ENCODE measurements around the gene MFGE8.

Gene MFGE8

DNA sequence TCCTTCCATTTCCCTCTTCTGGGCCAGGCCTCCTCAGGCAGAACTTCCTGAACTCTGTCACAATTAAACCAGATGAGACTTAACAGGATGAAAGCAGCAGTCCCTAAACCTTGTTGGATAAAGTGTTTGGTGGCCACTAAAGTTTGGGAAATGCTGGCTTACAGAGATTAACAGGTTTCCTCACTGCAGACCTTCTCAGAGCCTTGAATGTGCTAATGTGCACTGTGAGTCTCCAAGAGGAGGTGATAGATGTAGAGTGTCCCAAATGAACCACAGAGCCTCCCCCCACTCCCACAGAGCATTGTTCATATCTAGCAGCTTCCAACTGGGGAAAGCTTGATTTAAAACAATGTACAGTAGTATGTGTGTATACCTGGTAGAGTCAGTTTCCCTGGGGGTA lies 60.7 kb downstream of the MFGE8 start:
- no peak for TF ChIP-seq CTCF (conservative IDR thresholded peaks at IDR 0.05)
- H3K27ac ChIP-seq: no peak overlapping the region

DNA sequence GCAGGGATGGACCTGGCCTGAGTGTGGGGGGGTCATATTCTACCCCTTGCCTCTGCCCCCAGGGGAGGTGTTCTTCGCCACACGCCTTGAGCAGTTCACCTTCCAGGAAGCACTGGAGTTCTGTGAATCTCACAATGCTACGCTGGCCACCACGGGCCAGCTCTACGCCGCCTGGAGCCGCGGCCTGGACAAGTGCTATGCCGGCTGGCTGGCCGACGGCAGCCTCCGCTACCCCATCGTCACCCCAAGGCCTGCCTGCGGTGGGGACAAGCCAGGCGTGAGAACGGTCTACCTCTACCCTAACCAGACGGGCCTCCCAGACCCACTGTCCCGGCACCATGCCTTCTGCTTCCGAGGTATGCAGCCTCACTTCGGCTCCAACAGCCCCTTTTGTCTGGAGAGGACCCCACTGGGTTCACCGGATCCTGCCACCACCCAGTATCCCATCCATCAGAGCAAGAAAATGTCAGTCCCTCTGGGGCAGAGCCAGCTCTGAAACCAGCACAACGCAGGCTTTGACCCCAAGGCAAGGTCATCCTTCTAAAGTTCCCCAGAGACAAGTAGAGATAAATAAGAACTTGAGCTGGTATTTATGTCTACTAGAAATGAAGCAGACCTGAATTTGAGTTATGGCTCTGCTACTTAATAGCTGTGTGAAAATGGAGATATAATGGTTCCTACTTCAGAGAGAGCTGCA lies 63.7 kb downstream of the MFGE8 start:
- TF ChIP-seq CTCF (conservative IDR thresholded peaks at IDR 0.05): no peak
- no peak overlapping the region for H3K27ac ChIP-seq

Data from VCaP (cell line).